ENCODE results near the gene AIFM3. TPM values are rescaled to one million over a fixed set of nuclear protein-coding genes. Genes with fewer than 3 reads are reported as not detected.
"Not testable (repeated sequence)": the region's sequence is repeated elsewhere in the genome, so short reads cannot be mapped to it uniquely, and the experiment has no call there.

AIFM3 gene
- total and polyA plus RNA-seq, 2 of the 4 experiments (the other 2 are of a cell fraction), result 0.09 to 0.18 TPM

GRCh38 chr22:20930435-20930834 is 36.6 kb upstream of the AIFM3 start:
- in situ Hi-C loops (cut with MboI; ENCODE audit: low sequenced_read_pairs); H3K4me1 ChIP-seq (ENCODE audit: control insufficient read depth, insufficient read depth, low read length); BruUV-seq (replicated peaks); ATAC-seq (ENCODE audit: low read depth); H2AK5ac ChIP-seq (ENCODE audit: low read depth, low read length); H3K9ac ChIP-seq (ENCODE audit: low read depth, low read length); H4K8ac ChIP-seq (ENCODE audit: low read depth in 2 of 2, low read length in 2 of 2); dilution Hi-C loops (cut with HindIII; ENCODE audit: low sequenced_read_pairs, unreplicated experiment); H3K9me3 ChIP-seq (ENCODE audit: control insufficient read depth, insufficient read depth, low read length); H3K4me2 ChIP-seq (ENCODE audit: low read depth, low read length); H3K27ac ChIP-seq (ENCODE audit: insufficient read depth, low read length); H2BK120ac ChIP-seq (ENCODE audit: low read depth, low read length); H2AFZ ChIP-seq (replicated peaks; ENCODE audit: low read length, poor library complexity); H3K18ac ChIP-seq (ENCODE audit: low read depth, low read length); H3K56ac ChIP-seq (ENCODE audit: extremely low read depth, insufficient read depth, low read length); H3K14ac ChIP-seq (replicated peaks; ENCODE audit: low read depth, low read length); H2BK15ac ChIP-seq (ENCODE audit: low read depth, low read length); intact Hi-C loops (cut with micrococcal nuclease); H3K4me3 ChIP-seq (ENCODE audit: insufficient read depth, low read depth, low read length); H4K91ac ChIP-seq (ENCODE audit: insufficient read depth, low read depth, low read length); DNase-seq; CTCF ChIA-PET; H3K23ac ChIP-seq (ENCODE audit: low read depth, low read length); H3K4ac ChIP-seq (ENCODE audit: low read depth, low read length); H2BK5ac ChIP-seq (ENCODE audit: low read depth, low read length, poor library complexity, severe bottlenecking); POLR2A ChIA-PET (ENCODE audit: unreplicated experiment); H2AK9ac ChIP-seq (replicated peaks; ENCODE audit: low read depth, low read length, poor library complexity); H3K27me3 ChIP-seq (ENCODE audit: control insufficient read depth, insufficient read depth, low read length); H4K5ac ChIP-seq (ENCODE audit: low read depth, low read length); H2BK20ac ChIP-seq (ENCODE audit: low read depth, low read length): not testable (repeated sequence)
- Histone ChIP-seq H4K20me1 (ENCODE audit: insufficient read depth, low read length) (peaks cover 96% of the 10 kb centered on the region), H3K9me1 (ENCODE audit: insufficient read depth, low read length) (peaks cover 17% of the 10 kb centered on the region), H3K79me1 (ENCODE audit: low read depth in 1 of 2, low read length in 2 of 2) (peaks cover 9 to 68% of the 10 kb centered on the region in 2 experiments), H3K36me3 (ENCODE audit: control insufficient read depth, insufficient read depth, low read length) (peaks cover 11% of the 10 kb centered on the region)
- WGBS, 2 experiments (ENCODE audit: extremely low coverage in 2 of 2, insufficient read length in 1 of 2), result no CpG with 5 or more reads among the region's 12 CpGs

Data from IMR-90 (cell line).